Adrenal gland (tissue), 5 donors: ENCODE data around the gene LEAP2.

Experiments
- POLR2A ChIP-seq, 2 donors: fragments of 450-650 bp; IDR thresholded peaks; one replicate each; pipeline ENCODE4 v1.6.1; 2017; ENCODE audit warnings: antibody characterized with exemption in 2 of 2, mild to moderate bottlenecking in 2 of 2, moderate library complexity in 1 of 2
- TF ChIP-seq, protein P1 (sequence below), 6 experiments: fragments of 450-650 bp in 4 of 6; fragments of 200-600 bp in 2 of 6; sonication (generic) in 1 of 6; IDR thresholded peaks; 1 replicate in 5 of 6; 2 replicates in 1 of 6; pipeline versions ENCODE4 v1.5.1 to v1.8.0; 2016 to 2021; ENCODE audit warnings: antibody characterized with exemption in 6 of 6, mild to moderate bottlenecking in 2 of 6, moderate library complexity in 1 of 6
- donor health status: DM: no; HTN: no; CAD: no.

- no peak for TF ChIP-seq POLR2A (IDR thresholded peaks at IDR 0.05)
- TF ChIP-seq, protein P1, sequence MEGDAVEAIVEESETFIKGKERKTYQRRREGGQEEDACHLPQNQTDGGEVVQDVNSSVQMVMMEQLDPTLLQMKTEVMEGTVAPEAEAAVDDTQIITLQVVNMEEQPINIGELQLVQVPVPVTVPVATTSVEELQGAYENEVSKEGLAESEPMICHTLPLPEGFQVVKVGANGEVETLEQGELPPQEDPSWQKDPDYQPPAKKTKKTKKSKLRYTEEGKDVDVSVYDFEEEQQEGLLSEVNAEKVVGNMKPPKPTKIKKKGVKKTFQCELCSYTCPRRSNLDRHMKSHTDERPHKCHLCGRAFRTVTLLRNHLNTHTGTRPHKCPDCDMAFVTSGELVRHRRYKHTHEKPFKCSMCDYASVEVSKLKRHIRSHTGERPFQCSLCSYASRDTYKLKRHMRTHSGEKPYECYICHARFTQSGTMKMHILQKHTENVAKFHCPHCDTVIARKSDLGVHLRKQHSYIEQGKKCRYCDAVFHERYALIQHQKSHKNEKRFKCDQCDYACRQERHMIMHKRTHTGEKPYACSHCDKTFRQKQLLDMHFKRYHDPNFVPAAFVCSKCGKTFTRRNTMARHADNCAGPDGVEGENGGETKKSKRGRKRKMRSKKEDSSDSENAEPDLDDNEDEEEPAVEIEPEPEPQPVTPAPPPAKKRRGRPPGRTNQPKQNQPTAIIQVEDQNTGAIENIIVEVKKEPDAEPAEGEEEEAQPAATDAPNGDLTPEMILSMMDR (IDR thresholded peaks at IDR 0.05): no peak
Measured at GRCh38 chr5:132907161-132907560, 33.7 kb downstream of the LEAP2 start.
